Activated CD8-positive, alpha-beta memory T cell treated with anti-CD3 and anti-CD28 coated beads for 36 hours (primary cell): ENCODE measurements around the gene CTNS. TPM values are rescaled to one million over a fixed set of nuclear protein-coding genes. Genes with fewer than 3 reads are reported as not detected.
"Not testable (repeated sequence)": the region's sequence is repeated elsewhere in the genome, so short reads cannot be mapped to it uniquely, and the experiment has no call there.

Experiments
- CTCF ChIA-PET: fragments of 350-600 bp; sonication (Branson Sonifier 250); formaldehyde crosslinking; loops from one replicate; lab custom pipeline; 2021; ENCODE audit warnings: antibody characterized with exemption; lab: Charles Lee
- POLR2A ChIA-PET: fragments of 350-600 bp; sonication (Branson Sonifier 250); formaldehyde crosslinking; loops from one replicate; lab custom pipeline; 2021; ENCODE audit warnings: antibody characterized with exemption; lab: Charles Lee
- total RNA-seq, 2 experiments: library from RNA; stranded (reverse); gene quantifications; one replicate each; pipeline ENCODE4 v1.2.3, GENCODE V29; 2021

Gene CTNS
- total RNA-seq, 2 experiments from 2014 or later, result 29.4 to 31.2 TPM

DNA sequence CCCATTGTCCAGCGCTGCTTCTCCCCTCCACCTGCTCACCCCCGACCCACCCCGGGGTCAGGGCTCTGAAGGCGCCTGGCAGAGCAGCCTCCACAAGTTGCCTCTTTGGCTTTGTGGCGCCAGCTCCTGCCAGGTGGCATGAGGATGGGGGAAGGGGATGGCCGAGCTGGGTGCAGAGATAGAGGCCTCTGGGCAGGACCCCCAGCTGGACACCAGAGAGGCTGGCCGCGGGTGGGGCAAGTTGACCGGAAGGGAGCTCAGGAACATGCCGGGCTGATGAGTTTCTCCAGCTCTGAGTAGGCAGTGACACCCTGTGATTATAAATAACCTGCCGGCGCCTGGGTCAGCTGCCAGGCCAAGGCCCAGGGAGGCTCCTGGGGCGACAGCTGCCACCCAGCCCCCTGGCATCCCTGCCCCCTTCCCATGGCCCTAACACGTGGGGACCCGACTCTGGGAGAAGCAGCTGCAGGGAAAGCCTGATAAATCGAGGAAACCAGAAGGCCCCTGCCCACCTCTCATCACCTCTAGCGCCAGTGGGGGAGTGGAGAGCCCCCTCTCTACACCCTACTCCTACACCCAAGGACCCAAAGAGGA, 58.7 kb downstream of the CTNS start:
- POLR2A ChIA-PET, result interaction anchor here (0.9 to 2.5 kb wide), 2 partner anchors 16 to 101 kb away, joined by 3 to 11 read pairs; no protein-coding TSS in a partner anchor
- CTCF ChIA-PET, result interaction anchor here (1.0 to 2.8 kb wide), 6 partner anchors 11 to 144 kb away, joined by 3 to 14 read pairs (median 6); no protein-coding TSS in a partner anchor

DNA sequence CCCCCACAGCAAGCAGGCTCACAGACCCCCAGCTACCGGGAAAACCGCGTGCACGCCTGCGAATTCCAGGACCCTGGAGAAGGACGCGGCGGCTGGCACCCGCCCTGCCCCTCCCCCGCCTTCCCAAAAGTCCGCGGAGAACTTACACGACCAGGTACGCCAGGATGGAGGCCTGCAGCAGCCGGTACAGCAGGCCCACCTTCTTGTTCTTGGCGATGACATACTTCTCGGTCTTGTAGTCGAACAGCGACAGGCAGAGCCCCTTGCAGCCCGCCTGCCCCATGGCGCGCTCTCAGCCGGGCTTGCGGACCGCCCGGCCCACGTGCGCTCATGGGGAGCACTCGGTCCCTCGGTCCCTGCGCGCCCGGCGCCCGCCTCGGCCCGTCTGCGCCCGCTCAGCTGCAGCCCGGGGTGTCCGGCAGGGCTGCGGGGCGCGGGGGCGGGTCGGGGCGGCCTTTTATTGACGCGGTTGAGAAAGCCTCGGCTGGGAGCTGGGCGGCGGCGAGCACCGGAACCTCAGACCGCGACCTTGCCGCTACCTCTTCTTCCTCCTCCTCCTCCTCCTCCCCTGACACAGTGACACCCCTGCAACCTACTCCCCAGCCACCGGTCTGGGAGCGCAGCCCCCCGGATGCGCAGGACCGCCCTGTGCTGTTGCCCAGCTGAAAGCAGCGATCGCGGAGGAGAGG, 59.3 kb downstream of the CTNS start, which contains the start of gene P2RX5:
TSS of gene P2RX5 (minus strand) at position 433 of the 689 bp plus-strand sequence. CDS start at position 283, 150 bp downstream.
- ChIA-PET CTCF (interaction anchor here (1.0 to 2.8 kb wide), 7 partner anchors 11 to 143 kb away, joined by 3 to 14 read pairs (median 5); no protein-coding TSS in a partner anchor), POLR2A (interaction anchor here (0.9 to 2.5 kb wide), 2 partner anchors 15 to 100 kb away, joined by 3 to 11 read pairs; no protein-coding TSS in a partner anchor)

DNA sequence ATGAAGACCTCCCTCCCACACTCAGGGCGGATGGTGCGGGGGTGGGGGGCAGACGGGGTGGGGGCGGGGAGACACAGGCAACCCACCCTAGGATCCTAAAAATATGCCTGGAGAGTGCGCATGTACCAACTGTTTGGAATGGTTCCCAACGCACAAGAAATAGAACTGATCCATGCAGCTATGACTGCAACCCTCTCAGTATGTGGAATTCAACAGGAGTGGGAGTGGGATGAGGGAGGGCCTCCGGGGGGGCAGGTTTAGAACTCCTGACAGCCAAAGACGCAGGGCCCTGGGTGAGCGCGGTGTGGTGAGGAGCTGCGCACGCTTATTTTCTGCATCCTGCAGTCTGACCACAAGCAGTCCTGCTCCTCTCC, 60.5 kb downstream of the CTNS start:
- CTCF ChIA-PET, result interaction anchor here (0.8 to 2.8 kb wide), 3 partner anchors 13 to 130 kb away, joined by 4 to 14 read pairs (median 4); no protein-coding TSS in a partner anchor
- POLR2A ChIA-PET, result interaction anchor here (2.5 kb wide), 1 partner anchor 14 kb away, joined by 11 read pairs; no protein-coding TSS in a partner anchor

DNA sequence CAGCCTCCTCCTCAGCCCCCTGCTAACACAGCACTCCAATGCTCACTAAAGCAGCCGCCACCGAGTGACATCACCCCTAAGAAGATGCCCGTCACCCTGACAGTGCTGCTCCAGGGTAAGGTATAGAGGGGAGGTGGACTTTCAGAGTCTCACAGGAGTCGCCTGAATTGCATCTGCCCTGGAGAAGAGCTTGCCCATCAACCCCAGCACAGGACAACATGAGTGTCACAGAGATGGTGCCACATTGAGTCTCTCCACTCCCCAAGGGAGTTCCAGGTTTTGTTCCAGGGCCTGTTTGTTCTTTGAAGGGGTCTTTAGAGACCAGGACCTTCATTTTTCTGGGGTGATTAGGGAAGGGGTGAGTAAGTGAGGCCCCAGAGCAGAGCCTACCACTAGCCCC, 61.6 kb downstream of the CTNS start:
- ChIA-PET POLR2A (no interaction called here), CTCF (no interaction called here)

DNA sequence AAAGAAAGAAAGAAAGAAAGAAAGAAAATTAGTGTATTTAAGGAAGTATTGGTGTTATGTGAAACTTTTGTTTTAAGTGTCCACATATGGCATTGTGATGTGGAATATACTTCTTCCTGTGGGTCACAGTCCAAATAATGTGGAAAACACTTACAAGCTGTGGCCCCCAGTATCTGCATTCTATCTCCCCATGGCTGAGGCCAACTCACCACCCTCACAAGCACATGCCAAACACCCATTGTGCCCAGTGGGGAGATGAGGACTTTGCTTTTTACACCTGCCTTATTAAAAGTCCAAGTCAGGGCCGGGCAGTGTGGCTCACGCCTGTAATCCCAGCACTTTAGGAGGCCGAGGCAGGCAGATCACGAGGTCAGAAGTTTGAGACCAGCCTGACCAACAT, 63.4 kb downstream of the CTNS start:
- ChIA-PET CTCF (interaction anchor here (0.6 to 1.4 kb wide), 2 partner anchors 18 to 250 kb away, joined by 3 read pairs; no protein-coding TSS in a partner anchor), POLR2A (no interaction called here)

DNA sequence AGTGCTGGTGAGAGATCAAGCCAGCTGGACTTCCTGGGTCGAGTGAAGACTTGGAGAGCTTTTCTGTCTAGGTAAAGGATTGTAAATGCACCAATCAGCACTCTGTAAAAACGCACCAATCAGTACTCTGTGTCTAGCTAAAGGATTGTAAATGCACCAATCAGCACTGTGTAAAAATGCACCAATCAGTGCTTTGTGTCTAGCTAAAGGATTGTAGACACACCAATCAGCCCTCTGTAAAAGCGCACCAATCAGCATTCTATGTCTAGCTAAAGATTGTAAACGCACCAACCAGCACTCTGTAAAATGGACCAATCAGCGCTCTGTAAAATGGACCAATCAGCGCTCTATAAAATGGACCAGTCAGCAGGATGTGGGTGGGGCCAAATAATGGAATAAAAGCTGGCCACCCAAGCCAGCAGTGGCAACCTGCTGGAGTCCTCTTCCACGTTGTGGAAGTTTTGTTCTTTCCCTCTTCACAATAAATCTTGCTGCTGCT, 65.5 kb downstream of the CTNS start:
- CTCF ChIA-PET, result interaction anchor here (1.0 kb wide), 1 partner anchor 33 kb away, joined by 3 read pairs; the partner anchor contains the start of genes EMC6 and TAX1BP3
- POLR2A ChIA-PET, result not testable (repeated sequence)

DNA sequence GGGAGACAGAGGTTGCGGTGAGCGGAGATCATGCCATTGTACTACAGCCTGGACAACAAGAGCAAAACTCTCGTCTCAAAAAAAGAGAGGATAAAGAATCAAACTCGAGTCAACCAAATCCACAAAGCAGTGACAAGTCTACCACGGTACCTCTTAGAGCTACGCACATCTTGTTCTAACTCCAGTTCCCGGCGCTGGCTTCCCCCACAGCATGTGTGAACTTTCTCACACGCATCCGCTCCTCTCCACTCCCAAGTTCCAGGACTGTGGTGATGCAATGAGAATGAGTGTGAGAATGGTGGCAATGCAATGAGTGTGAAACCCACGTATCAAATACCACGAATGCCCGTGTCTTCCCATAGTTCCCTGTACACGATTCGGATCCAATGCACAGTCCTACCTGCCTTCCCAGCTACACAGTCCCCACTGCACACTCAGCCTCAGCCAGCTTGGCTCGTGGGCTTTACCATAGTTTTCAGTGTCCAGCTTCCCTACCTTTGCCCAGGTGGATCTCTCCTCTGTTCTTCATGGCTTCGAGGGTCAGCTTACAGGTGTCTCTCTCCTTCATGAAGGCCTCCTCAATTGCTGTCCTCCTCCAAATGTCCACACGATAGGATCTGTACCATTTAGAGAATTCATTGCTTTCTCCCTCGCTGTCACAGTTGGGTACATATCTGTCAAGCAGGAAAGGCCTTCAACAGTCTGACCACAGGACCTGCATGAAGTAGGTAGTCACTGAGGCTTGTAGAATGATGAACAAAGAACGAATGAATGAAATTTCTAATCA, 68.6 kb downstream of the CTNS start:
- POLR2A ChIA-PET, result interaction anchor here (0.6 kb wide), 1 partner anchor 51 kb away, joined by 4 read pairs; no protein-coding TSS in a partner anchor

DNA sequence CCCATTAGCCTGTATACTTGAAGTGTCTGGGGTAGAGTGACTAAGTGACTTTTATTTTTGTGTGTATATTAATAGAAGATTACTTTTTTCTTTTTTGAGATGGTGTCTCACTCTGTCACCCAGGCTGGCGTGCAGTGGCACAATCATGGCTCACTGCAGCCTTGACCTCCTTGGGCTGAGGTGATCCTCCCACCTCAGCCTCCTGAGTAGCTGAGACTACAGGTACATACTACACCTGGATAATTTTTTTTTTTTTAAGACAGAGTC, 69.1 kb downstream of the CTNS start:
- CTCF ChIA-PET, POLR2A ChIA-PET: not testable (repeated sequence)

More for the DNA sequence above, 68.6 kb downstream of the CTNS start:
- CTCF ChIA-PET, result no interaction called here

DNA sequence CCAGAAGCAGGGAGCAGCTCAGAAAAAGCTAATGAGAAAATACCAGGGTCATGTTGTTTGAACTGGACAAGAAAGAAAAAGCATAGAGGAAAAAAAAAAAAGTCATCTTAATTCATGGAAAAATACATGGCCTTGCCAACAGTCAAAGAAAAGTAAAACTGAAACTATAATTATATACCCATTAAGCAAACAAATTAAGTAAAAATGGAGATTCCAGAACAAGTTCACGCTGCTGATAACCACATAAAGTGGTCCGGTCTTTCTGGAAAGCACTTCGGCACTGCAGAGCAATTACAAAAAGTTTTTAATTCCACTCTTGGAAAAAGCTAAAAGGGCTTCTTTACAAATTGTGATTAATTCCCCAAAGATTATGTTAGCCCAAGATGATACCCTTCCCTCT, 71.8 kb downstream of the CTNS start:
- POLR2A ChIA-PET, result interaction anchor here (0.6 kb wide), 1 partner anchor 14 kb away, joined by 5 read pairs; no protein-coding TSS in a partner anchor
- CTCF ChIA-PET, result interaction anchor here (0.9 to 1.9 kb wide), 4 partner anchors 12 to 29 kb away, joined by 3 to 7 read pairs (median 4); partner anchors contain the start of gene P2RX5

DNA sequence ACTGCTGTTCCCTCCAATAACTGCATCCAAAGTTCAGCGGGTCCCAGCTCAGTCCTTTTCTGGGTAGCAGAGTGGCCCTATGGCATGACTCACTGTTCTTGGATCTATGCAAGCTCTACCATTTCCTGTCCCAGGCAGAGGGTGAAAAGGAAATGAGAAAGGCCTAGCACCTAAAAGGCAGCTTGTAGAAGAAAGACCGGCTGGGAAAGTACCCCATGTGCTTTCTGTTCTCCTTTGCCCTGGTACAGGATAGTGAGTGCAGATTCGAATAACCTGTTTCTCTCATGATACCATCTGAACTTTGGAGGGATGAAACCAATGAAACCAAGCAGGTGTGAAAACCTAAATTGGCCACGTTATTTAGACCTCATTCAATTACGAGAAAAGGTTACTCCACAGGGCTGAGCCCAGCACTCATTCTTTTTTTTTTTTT, 74.4 kb downstream of the CTNS start:
- POLR2A ChIA-PET, result interaction anchor here (0.7 to 1.2 kb wide), 4 partner anchors 13 to 42 kb away, joined by 3 to 11 read pairs (median 4); partner anchors contain the start of genes EMC6, HASPIN and P2RX5
- CTCF ChIA-PET, result interaction anchor here (0.5 to 2.5 kb wide), 6 partner anchors 12 to 136 kb away, joined by 3 to 17 read pairs (median 4); partner anchors contain the start of genes HASPIN and P2RX5

Other genes with a start within 250 kb of the CTNS start
- gene OR1E1, start 238.3 kb upstream of the CTNS start, total RNA-seq, result not detected
- not detected for gene OR3A3, start 225.4 kb upstream of the CTNS start, total RNA-seq
- not detected for gene OR1E2, start 202.9 kb upstream of the CTNS start, total RNA-seq
- under 1 TPM in 1 of 2 experiments, not detected in 1; 0.36 TPM for gene SPATA22, start 164.9 kb upstream of the CTNS start, total RNA-seq
- not detected for gene ASPA, start 160.8 kb upstream of the CTNS start, total RNA-seq
- gene TRPV3, start 78.9 kb upstream of the CTNS start, total RNA-seq, result under 1 TPM; 0.32 to 0.61 TPM
- gene TRPV1, start 27.3 kb upstream of the CTNS start, total RNA-seq, result 1 to 10 TPM; 2.8 to 3.2 TPM
- gene SHPK, start 510 bp upstream of the CTNS start, total RNA-seq, result 10 to 100 TPM; 17.5 to 17.6 TPM
- 10 to 100 TPM; 22.4 to 23.5 TPM for gene TAX1BP3, start 31.8 kb downstream of the CTNS start, total RNA-seq
- 10 to 100 TPM; 91.7 to 92.5 TPM for gene EMC6, start 32.1 kb downstream of the CTNS start, total RNA-seq
- gene P2RX5, start 59.4 kb downstream of the CTNS start, total RNA-seq, result 10 to 100 TPM; 15.4 to 16.5 TPM
- 10 to 100 TPM; 17.1 to 18.4 TPM for gene HASPIN, start 87.1 kb downstream of the CTNS start, total RNA-seq
- gene ITGAE, start 164.4 kb downstream of the CTNS start, total RNA-seq, result 10 to 100 TPM; 38.0 to 38.8 TPM
- gene NCBP3, start 209.5 kb downstream of the CTNS start, total RNA-seq, result 10 to 100 TPM; 43.8 to 45.4 TPM